Uterus (tissue), 4 donors: ENCODE data around the gene CARD9. TPM values are rescaled to one million over a fixed set of nuclear protein-coding genes. Genes with fewer than 3 reads are reported as not detected.
"Not testable (repeated sequence)": the region's sequence is repeated elsewhere in the genome, so short reads cannot be mapped to it uniquely, and the experiment has no call there.

Experiments used
- DNase-seq, 2 donors: peaks; one replicate each; pipeline ENCODE4 v3.0.0-alpha.2; 2019 to 2020
- H3K27ac ChIP-seq, 2 donors: fragments of 200-600 bp; sonication (generic); 1 replicate in 1 of 2; 2 replicates in 1 of 2; pipeline ENCODE4 v1.5.1; 2016 to 2018
- H3K27me3 ChIP-seq, 2 donors: fragments of 200-600 bp; sonication (generic); one replicate each; pipeline ENCODE4 v1.5.1; 2018 to 2019; ENCODE audit warnings: control low read depth in 1 of 2
- H3K36me3 ChIP-seq, 2 donors: fragments of 200-600 bp; sonication (generic); one replicate each; pipeline ENCODE4 v1.5.1; 2019; ENCODE audit warnings: control low read depth in 1 of 2
- H3K4me1 ChIP-seq, 2 donors: fragments of 200-600 bp; sonication (generic); one replicate each; pipeline ENCODE4 v1.5.1; 2018 to 2019; ENCODE audit warnings: control low read depth in 1 of 2
- H3K4me3 ChIP-seq, 2 donors: fragments of 200-600 bp; sonication (generic); 1 replicate in 1 of 2; 2 replicates in 1 of 2; pipeline ENCODE4 v1.5.1; 2018 to 2019; ENCODE audit warnings: mild to moderate bottlenecking in 1 of 2
- H3K9me3 ChIP-seq, 2 donors: fragments of 200-600 bp; sonication (generic); one replicate each; pipeline ENCODE4 v1.5.1; 2019; ENCODE audit warnings: control low read depth in 1 of 2
- CTCF ChIP-seq, 4 experiments: fragments of 200-600 bp in 2 of 4; fragments of 450-650 bp in 2 of 4; sonication (generic) in 2 of 4; IDR thresholded peaks; one replicate each; pipeline ENCODE4 v1.5.1; 2016 to 2019; ENCODE audit warnings: antibody characterized with exemption in 4 of 4, mild to moderate bottlenecking in 2 of 4, moderate library complexity in 1 of 4
- POLR2A ChIP-seq, 2 donors: fragments of 450-650 bp; IDR thresholded peaks; one replicate each; pipeline ENCODE4 v1.6.1; 2016; ENCODE audit warnings: antibody characterized with exemption in 2 of 2, mild to moderate bottlenecking in 1 of 2, moderate library complexity in 1 of 2
- intact Hi-C: fragments of 100-400 bp; cut with DNase I; formaldehyde crosslinking; loops from one replicate; pipeline ENCODE4 v1.15.1; 2023; ENCODE audit warnings: low total_unique reads
- total RNA-seq, 4 donors: library from RNA; depleted of rRNA in 3 of 4; stranded (reverse); fragments of >200 nt in 3 of 4; gene quantifications; one replicate each; pipeline versions ENCODE4 v1.1.0 to v1.2.4, GENCODE V29; 2014 to 2023
- donor health status: DM: yes; HTN: yes; CAD: no.

Gene CARD9
- total RNA-seq, 4 donors from 2014 or later: under 0.01 to 10.6 (median 2.5) TPM

- H3K27ac ChIP-seq: peak overlapping the region; percentile 78 to 80
- no peaks in the 10 kb centered on the region for H3K36me3 ChIP-seq
- TF ChIP-seq POLR2A (IDR thresholded peaks at IDR 0.05): no peak
- no peak for TF ChIP-seq CTCF (IDR thresholded peaks at IDR 0.05)
- no peaks in the 10 kb centered on the region for H3K9me3 ChIP-seq
- H3K27me3 ChIP-seq: no peaks in the 10 kb centered on the region
- peak overlapping the region; percentile 70 to 94 for H3K4me3 ChIP-seq
- peaks cover 0 to 8% of the 10 kb centered on the region in 2 donors for H3K4me1 ChIP-seq
- intact Hi-C loops: no loop called here
- no peak for DNase-seq
Measured at GRCh38 chr9:136409557-136410455, 36.3 kb upstream of the CARD9 start.

- Histone ChIP-seq H3K27ac (no peak overlapping the region), H3K4me1 (peaks cover 0 to 8% of the 10 kb centered on the region in 2 donors), H3K9me3 (no peaks in the 10 kb centered on the region), H3K36me3 (no peaks in the 10 kb centered on the region), H3K27me3 (no peaks in the 10 kb centered on the region), H3K4me3 (no peak overlapping the region)
- intact Hi-C loops: no loop called here
- no peak for TF ChIP-seq CTCF (IDR thresholded peaks at IDR 0.05)
- TF ChIP-seq POLR2A (IDR thresholded peaks at IDR 0.05): no peak
- DNase-seq: no peak
Measured at GRCh38 chr9:136407911-136408310, 34.4 kb upstream of the CARD9 start.

GRCh38 chr9:136407061-136407460 is 33.6 kb upstream of the CARD9 start:
- H3K4me1 ChIP-seq, H3K27me3 ChIP-seq, H3K27ac ChIP-seq, H3K9me3 ChIP-seq, H3K36me3 ChIP-seq, H3K4me3 ChIP-seq, intact Hi-C loops, DNase-seq: not testable (repeated sequence)

GRCh38 chr9:136405904-136406303 is 32.4 kb upstream of the CARD9 start:
- DNase-seq, H3K27me3 ChIP-seq, H3K4me1 ChIP-seq, H3K9me3 ChIP-seq, H3K4me3 ChIP-seq, H3K36me3 ChIP-seq, intact Hi-C loops, H3K27ac ChIP-seq: not testable (repeated sequence)

GRCh38 chr9:136405481-136405880 is 32.0 kb upstream of the CARD9 start:
- Histone ChIP-seq H3K4me1 (peaks cover 0 to 8% of the 10 kb centered on the region in 2 donors), H3K36me3 (no peaks in the 10 kb centered on the region), H3K27me3 (no peaks in the 10 kb centered on the region), H3K4me3 (no peak overlapping the region), H3K27ac (no peak overlapping the region), H3K9me3 (no peaks in the 10 kb centered on the region)
- intact Hi-C loops: no loop called here
- no peak for DNase-seq
- TF ChIP-seq POLR2A (IDR thresholded peaks at IDR 0.05): no peak
- no peak for TF ChIP-seq CTCF (IDR thresholded peaks at IDR 0.05)

GRCh38 chr9:136404801-136405136 is 31.3 kb upstream of the CARD9 start:
- Histone ChIP-seq H3K27me3 (no peaks in the 10 kb centered on the region), H3K4me3 (no peak overlapping the region), H3K9me3 (no peaks in the 10 kb centered on the region), H3K36me3 (no peaks in the 10 kb centered on the region), H3K4me1 (peaks cover 0 to 5% of the 10 kb centered on the region in 2 donors), H3K27ac (no peak overlapping the region)
- intact Hi-C loops: no loop called here
- no peak for DNase-seq
- TF ChIP-seq CTCF (IDR thresholded peaks at IDR 0.05): no peak
- no peak for TF ChIP-seq POLR2A (IDR thresholded peaks at IDR 0.05)
